ENCODE measurements around the gene SART3. TPM values are rescaled to one million over a fixed set of nuclear protein-coding genes. Genes with fewer than 3 reads are reported as not detected.

SART3 gene
- total and polyA plus RNA-seq, 10 of the 15 experiments (the other 5 are each of a cell fraction or from before 2014, with no cell fraction given) = 8.8 to 179 (median 54.9) TPM

GRCh38 chr12:108572166-108572790 lies 11.3 kb upstream of the SART3 start (continued):
- no peak; the same call in 1 of the 2 replicates for TF ChIP-seq ZBTB40 (IDR thresholded peaks at IDR 0.05; ENCODE audit: borderline replicate concordance)
- peak; percentile 23 to 73; a peak in 2 of 4 replicates for TF ChIP-seq BHLHE40 (IDR thresholded peaks at IDR 0.05; ENCODE audit: borderline replicate concordance in 1 of 2, low read depth in 2 of 2, low read length in 1 of 2)
- TF ChIP-seq SMARCA5 (IDR thresholded peaks at IDR 0.05) = peak; percentile 99
- TF ChIP-seq BMI1 (IDR thresholded peaks at IDR 0.05; ENCODE audit: borderline replicate concordance) = 0 out of 2 replicates have a peak, but pooled peaks have one; percentile 27
- peak; percentile 33 to 57; a peak in 3 of 4 replicates for TF ChIP-seq IKZF2 (IDR thresholded peaks at IDR 0.05)
- no peak for TF ChIP-seq RAD51 (IDR thresholded peaks at IDR 0.05)
- peak; percentile 84 for TF ChIP-seq BCL11A (IDR thresholded peaks at IDR 0.05; ENCODE audit: low read depth, low read length)
- no peak for TF ChIP-seq MYC (IDR thresholded peaks at IDR 0.05; ENCODE audit: insufficient read depth, insufficient read length, insufficient replicate concordance, low read length, severe bottlenecking)
- TF ChIP-seq CBX3 (IDR thresholded peaks at IDR 0.05; ENCODE audit: borderline replicate concordance, low read depth) = no peak
- no peak for TF ChIP-seq ZZZ3 (IDR thresholded peaks at IDR 0.05; ENCODE audit: control insufficient read depth, insufficient read length, low read depth)
- TF ChIP-seq KAT2A (conservative IDR thresholded peaks at IDR 0.05; ENCODE audit: control insufficient read depth, low read depth, low read length) = no peak
- TF ChIP-seq ETV6 (conservative IDR thresholded peaks at IDR 0.05 in 1 of 2, IDR thresholded peaks at IDR 0.05 in 1 of 2; ENCODE audit: borderline replicate concordance in 1 of 2, low read depth in 1 of 2) = no peak
- no peak for TF ChIP-seq ELK1 (IDR thresholded peaks at IDR 0.05; ENCODE audit: low read depth, low read length)
- TF ChIP-seq CREB1 (IDR thresholded peaks at IDR 0.05; ENCODE audit: low read depth) = 0 out of 2 replicates have a peak, but pooled peaks have one; percentile 23
- TF ChIP-seq ZBTB11 (CRISPR knock-in tag; IDR thresholded peaks at IDR 0.05) = no peak
- no peak for TF ChIP-seq TARDBP (IDR thresholded peaks at IDR 0.05; ENCODE audit: borderline replicate concordance)

Measured in GM12878 (cell line).